SK-N-SH treated with all-trans-retinoic acid at 6 μM for 48 hours (cell line): ENCODE data around the gene ZDHHC20.

ENCODE experiments used
- ATAC-seq: fragments of 200-7000 bp; cut with Tn5 transposase; 3 replicates; pipeline ENCODE4 v1.9.1; 2020; ENCODE audit warnings: mild to moderate bottlenecking, moderate library complexity
- ARNTL ChIP-seq: fragments of 450-650 bp; formaldehyde crosslinking; IDR thresholded peaks from 2 replicates; pipeline ENCODE4 v1.5.0; 2020; ENCODE audit warnings: low read depth, mild to moderate bottlenecking, moderate library complexity, borderline replicate concordance
- BACH2 ChIP-seq: fragments of 250-450 bp; sonication (Bioruptor Pico); IDR thresholded peaks from 2 replicates; pipeline ENCODE4 v1.9.0; 2021; ENCODE audit warnings: mild to moderate bottlenecking, borderline replicate concordance
- CSDC2 ChIP-seq: fragments of 250-450 bp; sonication (Bioruptor Pico); IDR thresholded peaks from 2 replicates; pipeline ENCODE4 v1.5.0; 2020; ENCODE audit warnings: mild to moderate bottlenecking, moderate library complexity
- CSRNP3 ChIP-seq: fragments of 250-450 bp; sonication (Bioruptor Pico); IDR thresholded peaks from 2 replicates; pipeline ENCODE4 v1.5.1; 2021; ENCODE audit warnings: mild to moderate bottlenecking, moderate library complexity
- ESRRG ChIP-seq: fragments of 250-450 bp; sonication (Bioruptor Pico); IDR thresholded peaks from 2 replicates; pipeline ENCODE4 v1.6.1; 2021; ENCODE audit warnings: mild to moderate bottlenecking
- GLIS3 ChIP-seq: fragments of 250-450 bp; sonication (Bioruptor Pico); IDR thresholded peaks from 2 replicates; pipeline ENCODE4 v1.5.0; 2020; ENCODE audit warnings: mild to moderate bottlenecking, moderate library complexity
- ISL1 ChIP-seq: fragments of 250-450 bp; sonication (Bioruptor Pico); IDR thresholded peaks from 2 replicates; pipeline ENCODE4 v2.1.2; 2022; ENCODE audit warnings: mild to moderate bottlenecking, moderate library complexity
- OSR1 ChIP-seq: fragments of 250-450 bp; sonication (Bioruptor Pico); IDR thresholded peaks from 2 replicates; pipeline ENCODE4 v1.8.0; 2022; ENCODE audit warnings: moderate library complexity, mild to moderate bottlenecking, inconsistent platforms
- PATZ1 ChIP-seq: fragments of 250-450 bp; sonication (Bioruptor Pico); IDR thresholded peaks from 2 replicates; pipeline ENCODE4 v1.8.0; 2020; ENCODE audit warnings: mild to moderate bottlenecking, moderate library complexity, borderline replicate concordance
- POU6F1 ChIP-seq: fragments of 250-450 bp; sonication (Bioruptor Pico); IDR thresholded peaks from 2 replicates; pipeline ENCODE4 v1.8.0; 2021; ENCODE audit warnings: low read depth, mild to moderate bottlenecking, moderate library complexity, borderline replicate concordance
- PPARA ChIP-seq: fragments of 250-450 bp; sonication (Bioruptor Pico); IDR thresholded peaks from 2 replicates; pipeline ENCODE4 v1.5.0; 2020; ENCODE audit warnings: mild to moderate bottlenecking, borderline replicate concordance
- RARB ChIP-seq: fragments of 250-450 bp; sonication (Bioruptor Pico); IDR thresholded peaks from 2 replicates; pipeline ENCODE4 v1.8.0; 2021; ENCODE audit warnings: mild to moderate bottlenecking, moderate library complexity
- SNAI2 ChIP-seq: fragments of 250-450 bp; sonication (Bioruptor Pico); IDR thresholded peaks from 2 replicates; pipeline ENCODE4 v1.5.0; 2020; ENCODE audit warnings: mild to moderate bottlenecking, moderate library complexity
- TCF4 ChIP-seq: fragments of 250-450 bp; sonication (Bioruptor Pico); IDR thresholded peaks from 2 replicates; pipeline ENCODE4 v1.8.0; 2021; ENCODE audit warnings: mild to moderate bottlenecking, moderate library complexity, borderline replicate concordance
- TOX ChIP-seq: fragments of 250-450 bp; sonication (Bioruptor Pico); IDR thresholded peaks from 2 replicates; pipeline ENCODE4 v1.8.0; 2021; ENCODE audit warnings: mild to moderate bottlenecking, moderate library complexity, borderline replicate concordance
- TSHZ2 ChIP-seq: fragments of 250-450 bp; sonication (Bioruptor Pico); IDR thresholded peaks from 2 replicates; pipeline ENCODE4 v1.5.0; 2020; ENCODE audit warnings: mild to moderate bottlenecking, moderate library complexity
- ZC3H10 ChIP-seq: fragments of 250-450 bp; sonication (Bioruptor Pico); IDR thresholded peaks from 2 replicates; pipeline ENCODE4 v1.5.1; 2021; ENCODE audit warnings: mild to moderate bottlenecking, moderate library complexity
- ZFP3 ChIP-seq: fragments of 250-450 bp; sonication (Bioruptor Pico); IDR thresholded peaks from 2 replicates; pipeline ENCODE4 v1.5.0; 2020; ENCODE audit warnings: mild to moderate bottlenecking, moderate library complexity
- ZFP30 ChIP-seq: fragments of 450-650 bp; formaldehyde crosslinking; IDR thresholded peaks from 2 replicates; pipeline ENCODE4 v1.5.0; 2022; ENCODE audit warnings: mild to moderate bottlenecking, moderate library complexity
- ZNF565 ChIP-seq: fragments of 450-650 bp; formaldehyde crosslinking; conservative IDR thresholded peaks from 2 replicates; pipeline ENCODE4 v1.5.0; 2020; ENCODE audit warnings: low read depth, mild to moderate bottlenecking, moderate library complexity
- ZNF70 ChIP-seq: fragments of 450-650 bp; formaldehyde crosslinking; IDR thresholded peaks from 2 replicates; pipeline ENCODE4 v1.5.0; 2020; ENCODE audit warnings: mild to moderate bottlenecking, moderate library complexity
- ZNF8 ChIP-seq: fragments of 450-650 bp; formaldehyde crosslinking; IDR thresholded peaks from 2 replicates; pipeline ENCODE4 v1.5.0; 2020; ENCODE audit warnings: mild to moderate bottlenecking, moderate library complexity

Gene ZDHHC20

GRCh38 chr13:21372530-21372929, 86.6 kb downstream of the ZDHHC20 start:
- ATAC-seq, result no peak
- no peak for TF ChIP-seq ZFP3
- no peak for TF ChIP-seq CSDC2 (CRISPR knock-in tag)
- TF ChIP-seq POU6F1, result no peak
- TF ChIP-seq ESRRG (CRISPR knock-in tag), result no peak
- no peak for TF ChIP-seq ISL1
- no peak for TF ChIP-seq ZNF565 (CRISPR knock-in tag)
- no peak for TF ChIP-seq SNAI2 (CRISPR knock-in tag)
- TF ChIP-seq OSR1, result no peak
- TF ChIP-seq BACH2 (CRISPR knock-in tag), result no peak
- no peak for TF ChIP-seq PATZ1
- no peak for TF ChIP-seq TCF4 (CRISPR knock-in tag)
- no peak for TF ChIP-seq ZFP30 (CRISPR knock-in tag)
- no peak for TF ChIP-seq ZC3H10 (CRISPR knock-in tag)
- TF ChIP-seq TOX, result no peak
- no peak for TF ChIP-seq CSRNP3 (CRISPR knock-in tag)
- TF ChIP-seq GLIS3 (CRISPR knock-in tag), result no peak
- no peak for TF ChIP-seq ZNF8 (CRISPR knock-in tag)

- no peak for ATAC-seq
- TF ChIP-seq PATZ1 (no peak), TOX (no peak), RARB (no peak), BACH2 (CRISPR knock-in tag) (no peak), ZFP30 (CRISPR knock-in tag) (no peak), GLIS3 (CRISPR knock-in tag) (no peak), ZNF565 (CRISPR knock-in tag) (no peak), ISL1 (no peak), ZNF8 (CRISPR knock-in tag) (no peak), ESRRG (CRISPR knock-in tag) (no peak), CSDC2 (CRISPR knock-in tag) (no peak), SNAI2 (CRISPR knock-in tag) (no peak), CSRNP3 (CRISPR knock-in tag) (no peak), ZC3H10 (CRISPR knock-in tag) (no peak)
- TF ChIP-seq, all 23 proteins: peak for 0
Observed at GRCh38 chr13:21371011-21371410, 88.1 kb downstream of the ZDHHC20 start.

- ATAC-seq, result no peak
- TF ChIP-seq PATZ1, result no peak
- no peak for TF ChIP-seq PPARA (CRISPR knock-in tag)
- TF ChIP-seq GLIS3 (CRISPR knock-in tag), result no peak
- TF ChIP-seq TCF4 (CRISPR knock-in tag), result no peak
- TF ChIP-seq TSHZ2 (CRISPR knock-in tag), result no peak
- no peak for TF ChIP-seq OSR1
- TF ChIP-seq ESRRG (CRISPR knock-in tag), result no peak
- TF ChIP-seq ZNF70 (CRISPR knock-in tag), result no peak
- no peak for TF ChIP-seq ARNTL (CRISPR knock-in tag)
- no peak for TF ChIP-seq CSDC2 (CRISPR knock-in tag)
- TF ChIP-seq SNAI2 (CRISPR knock-in tag), result no peak
- TF ChIP-seq RARB, result no peak
- no peak for TF ChIP-seq POU6F1
- TF ChIP-seq ZC3H10 (CRISPR knock-in tag), result no peak
- TF ChIP-seq ZNF8 (CRISPR knock-in tag), result no peak
- no peak for TF ChIP-seq TOX
Observed at GRCh38 chr13:21365574-21365973, 93.5 kb downstream of the ZDHHC20 start.
